ENCODE measurements around the gene ABAT.
"Not testable (repeated sequence)": the region's sequence is repeated elsewhere in the genome, so short reads cannot be mapped to it uniquely, and the experiment has no call there.

The ABAT gene

DNA sequence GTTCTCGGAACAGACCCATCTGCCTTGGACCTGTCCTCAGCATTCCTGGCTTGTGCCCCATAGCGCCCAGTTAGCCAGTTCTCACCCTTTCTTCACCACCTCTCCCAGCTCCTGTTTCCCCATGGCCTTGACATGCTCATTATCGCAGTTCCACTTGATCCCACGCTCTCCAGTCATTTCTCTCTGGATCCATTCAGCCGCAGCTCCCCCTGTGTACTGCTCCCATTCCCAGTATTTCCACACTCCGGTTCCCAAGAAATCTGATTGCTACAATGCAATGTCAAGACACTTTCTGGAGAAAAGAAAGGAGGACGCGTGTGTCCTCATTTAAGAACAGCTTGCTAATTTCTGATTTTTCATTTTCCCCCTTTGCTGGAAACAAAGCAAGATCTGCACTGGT lies 67.7 kb downstream of the ABAT start:
- no peak for DNase-seq (ENCODE audit: low spot score)

DNA sequence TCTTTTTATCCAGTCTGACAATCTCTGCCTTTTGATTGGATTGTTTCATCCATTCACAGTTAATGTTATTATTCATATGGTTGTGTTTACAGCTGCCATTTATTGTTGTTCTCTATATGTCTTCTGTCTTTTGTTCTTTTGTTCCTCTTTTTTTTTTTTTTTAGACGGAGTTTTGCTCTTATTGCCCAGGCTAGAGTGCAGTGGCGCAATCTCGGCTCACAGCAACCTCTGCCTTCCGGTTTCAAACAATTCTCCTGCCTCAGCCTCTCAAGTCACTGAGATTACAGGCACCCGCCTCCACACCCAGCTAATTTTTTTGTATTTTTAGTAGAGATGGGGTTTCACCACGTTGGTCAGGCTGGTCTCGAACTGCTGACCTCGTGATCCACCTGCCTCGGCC lies 74.5 kb downstream of the ABAT start:
- DNase-seq (ENCODE audit: low spot score) = not testable (repeated sequence)

DNA sequence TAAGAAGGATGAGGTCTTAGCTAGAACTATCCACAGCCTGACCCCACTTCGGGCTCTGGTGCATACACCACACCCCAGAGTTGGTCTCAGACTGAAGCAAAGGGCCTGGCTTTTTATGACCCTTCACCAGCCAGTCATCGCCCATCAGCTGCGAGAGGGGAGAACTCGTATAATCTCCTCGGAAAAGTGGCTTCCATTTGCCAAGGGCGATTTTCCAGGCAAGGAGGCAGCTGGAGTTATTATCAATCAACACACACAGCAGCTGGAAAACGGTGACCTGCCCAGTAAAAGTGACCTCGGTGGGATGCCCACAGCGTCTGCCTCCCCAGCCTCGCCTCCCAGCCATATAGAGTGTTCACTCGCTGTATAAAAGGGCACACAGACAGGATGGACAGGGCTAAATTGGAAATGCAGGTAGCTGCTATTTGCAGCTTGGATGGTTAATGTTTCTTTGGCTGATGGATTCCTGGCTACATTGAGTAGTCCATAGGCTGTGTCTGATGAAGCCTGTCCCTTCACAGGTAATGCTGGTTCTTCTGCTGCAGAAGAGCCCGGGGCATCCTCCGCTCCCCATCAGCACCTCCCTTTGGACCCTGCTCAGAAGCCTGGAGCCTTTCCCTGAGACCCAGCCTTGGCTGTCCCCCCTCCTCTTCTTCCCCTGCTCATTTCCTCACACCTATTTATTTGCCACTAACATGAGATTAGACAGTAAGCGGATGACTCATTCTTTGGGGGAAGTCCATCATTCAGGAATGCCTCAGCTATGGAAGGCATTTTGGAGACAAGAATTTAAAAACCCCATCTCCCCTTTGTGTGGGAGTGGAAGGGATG lies 77.3 kb downstream of the ABAT start:
- DNase-seq (ENCODE audit: low spot score) = no peak

DNA sequence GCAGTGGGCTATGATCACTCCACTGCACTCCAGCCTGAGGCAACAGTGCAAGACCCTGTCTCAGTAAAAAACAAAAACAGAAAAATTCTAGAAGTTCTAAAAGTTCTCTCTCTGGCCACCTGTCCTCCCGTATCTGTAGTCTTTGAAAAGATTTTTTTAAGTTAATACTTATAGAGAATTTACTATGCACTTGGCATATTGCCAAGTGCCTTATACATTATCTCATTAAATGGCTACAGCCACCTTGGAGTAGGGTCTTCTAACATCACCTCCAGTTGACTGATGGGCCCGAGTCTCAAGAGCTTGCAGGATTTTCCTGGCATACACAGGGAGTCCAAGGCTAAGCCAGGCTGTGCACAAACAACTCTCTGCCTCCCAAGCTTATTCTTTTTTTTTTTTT lies 78.3 kb downstream of the ABAT start:
- no peak for DNase-seq (ENCODE audit: low spot score)

DNA sequence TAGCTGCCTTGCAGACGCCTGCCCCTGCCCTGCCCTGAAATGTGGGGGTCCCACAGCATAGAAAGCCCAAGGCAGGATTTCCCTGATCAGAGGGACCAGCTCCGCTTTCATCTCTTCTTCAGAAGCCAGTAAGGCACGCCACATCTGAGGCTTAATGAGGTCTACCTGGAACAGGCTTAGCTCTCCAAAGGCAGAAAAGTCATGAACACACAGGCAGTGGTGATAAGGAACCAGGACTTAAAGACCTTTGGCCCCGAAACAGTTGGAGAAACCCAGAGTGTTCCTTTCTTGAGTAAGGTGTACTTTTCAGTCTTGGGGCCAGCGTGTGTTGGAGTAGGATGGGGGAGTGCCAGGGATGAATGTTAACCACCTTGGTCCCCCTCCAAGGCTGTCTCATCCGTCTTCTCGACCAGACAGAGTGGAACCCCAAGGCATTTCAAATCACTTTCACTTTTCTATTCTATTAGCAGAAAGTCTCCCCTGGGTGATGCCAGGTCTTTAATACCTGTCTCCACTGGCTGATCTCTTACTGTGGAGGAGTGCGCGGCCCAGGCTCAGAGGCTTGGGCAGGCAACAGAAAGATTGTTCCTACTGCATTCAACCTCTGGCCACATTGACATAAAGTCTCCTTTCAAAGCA lies 79.1 kb downstream of the ABAT start:
- no peak for DNase-seq (ENCODE audit: low spot score)

DNA sequence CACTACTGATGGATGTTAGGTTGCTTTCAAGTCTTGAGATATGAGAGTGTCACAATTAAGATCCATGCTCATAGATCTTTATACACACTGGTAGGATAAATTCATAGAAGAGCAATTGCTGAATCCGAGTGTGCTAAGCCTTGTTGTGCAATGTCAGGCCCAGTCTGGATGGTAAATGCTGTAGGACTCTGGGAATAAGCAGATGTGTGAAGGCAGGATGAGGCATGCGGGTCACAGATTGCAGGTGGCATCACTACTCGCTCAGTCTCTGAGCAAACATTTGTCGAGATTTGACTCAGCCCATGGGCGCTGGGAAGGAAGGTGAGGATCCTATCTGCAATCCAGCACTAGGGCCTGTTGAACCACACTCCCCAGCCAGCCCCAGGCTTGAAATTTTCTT lies 82.3 kb downstream of the ABAT start:
- DNase-seq (ENCODE audit: low spot score) = no peak

DNA sequence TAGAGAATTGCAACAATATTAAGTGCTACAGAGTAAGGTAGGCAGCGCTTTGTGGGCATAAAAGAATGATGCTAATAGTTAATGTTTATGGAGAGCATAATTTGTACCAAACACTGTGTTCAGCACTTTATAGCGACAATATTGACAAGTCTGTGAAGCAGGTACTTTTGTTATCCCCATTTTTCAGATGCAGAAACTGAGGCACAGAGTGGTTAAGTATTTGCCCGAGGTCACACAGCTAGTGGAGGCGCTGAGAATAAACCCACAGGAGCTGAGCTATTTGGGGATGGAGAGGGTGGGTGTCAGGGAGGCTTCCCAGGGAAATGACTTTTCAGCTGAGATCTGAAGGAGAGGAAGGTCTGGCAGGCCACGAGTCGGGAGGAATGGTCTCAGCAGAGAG lies 83.6 kb downstream of the ABAT start:
- DNase-seq (ENCODE audit: low spot score) = no peak

DNA sequence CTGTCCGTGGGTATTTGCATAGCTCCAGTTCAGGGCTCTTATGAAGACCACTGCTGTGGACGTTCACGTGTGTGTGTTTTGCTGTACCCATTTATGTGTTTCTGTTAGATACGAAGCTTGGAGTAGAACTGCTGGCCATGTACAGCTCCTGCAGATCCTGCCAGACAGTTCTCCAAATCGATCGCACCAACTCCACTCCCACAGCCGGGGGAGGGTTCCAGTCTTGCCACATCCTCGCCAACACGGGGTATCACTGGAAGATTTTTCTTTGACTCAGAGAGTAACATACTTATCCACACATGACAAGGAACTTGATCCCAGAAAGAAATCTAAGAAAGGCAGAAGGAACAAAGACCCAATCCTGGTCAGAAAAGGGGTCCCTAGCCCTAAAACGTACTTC lies 85.6 kb downstream of the ABAT start:
- DNase-seq (ENCODE audit: low spot score) = no peak

DNA sequence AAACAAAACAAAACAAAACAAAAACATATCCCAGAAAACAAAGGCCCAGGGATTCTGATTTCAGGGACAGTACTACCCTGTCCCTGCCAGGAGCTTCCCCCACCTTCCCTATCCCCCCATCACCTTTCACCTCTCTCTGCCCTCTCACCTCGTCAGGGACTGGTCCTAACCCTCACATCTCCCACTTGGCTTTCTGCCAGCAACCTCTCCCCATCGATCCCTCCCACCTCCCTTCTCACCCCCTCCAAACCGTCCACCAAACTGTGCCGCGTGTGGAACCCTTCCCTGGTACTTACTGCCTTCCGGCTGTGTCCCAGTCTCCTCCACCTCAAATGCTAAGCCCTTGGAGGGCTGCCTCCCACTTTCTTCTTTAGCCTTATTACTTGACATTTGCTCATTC lies 86.7 kb downstream of the ABAT start:
- DNase-seq (ENCODE audit: low spot score) = no peak

DNA sequence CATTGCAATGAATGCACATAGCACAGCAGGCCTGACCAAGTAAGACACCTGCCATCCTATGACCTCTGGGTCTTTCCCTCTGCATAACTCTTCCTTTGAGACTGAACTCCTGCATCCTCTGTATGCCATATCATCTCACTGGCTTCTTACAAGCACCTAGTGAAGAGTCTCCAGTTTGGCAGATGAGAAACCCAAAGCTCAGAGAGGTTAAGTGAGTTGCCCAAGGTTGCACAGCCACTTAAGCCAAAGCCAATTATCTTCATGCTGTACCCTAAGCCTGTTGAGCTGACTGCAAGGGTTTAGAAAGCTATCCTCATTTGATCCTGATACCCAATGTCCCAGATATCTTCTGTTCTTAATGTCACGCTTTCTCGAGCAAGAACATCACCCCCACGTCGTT lies 87.8 kb downstream of the ABAT start:
- DNase-seq (ENCODE audit: low spot score) = no peak

DNA sequence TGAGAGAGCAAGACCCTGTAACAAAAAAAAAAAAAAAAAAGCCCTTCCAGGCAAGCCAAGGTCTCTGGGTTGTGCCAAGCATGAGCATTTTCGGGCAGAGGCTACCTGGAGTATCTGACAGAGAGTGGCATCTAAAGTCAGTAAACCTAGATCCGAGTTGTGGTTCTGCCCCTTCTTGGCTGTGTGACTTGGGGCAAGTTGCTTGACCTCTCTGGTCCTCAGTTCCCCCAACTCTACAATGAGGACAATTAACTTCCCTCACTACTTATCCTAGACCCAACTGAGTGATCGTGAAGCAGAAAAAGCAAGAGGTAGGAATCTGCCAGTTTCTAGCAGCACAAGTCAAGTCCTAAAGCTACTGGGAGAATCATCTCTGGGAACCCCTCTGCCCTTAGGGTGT lies 88.7 kb downstream of the ABAT start:
- DNase-seq (ENCODE audit: low spot score) = no peak

DNA sequence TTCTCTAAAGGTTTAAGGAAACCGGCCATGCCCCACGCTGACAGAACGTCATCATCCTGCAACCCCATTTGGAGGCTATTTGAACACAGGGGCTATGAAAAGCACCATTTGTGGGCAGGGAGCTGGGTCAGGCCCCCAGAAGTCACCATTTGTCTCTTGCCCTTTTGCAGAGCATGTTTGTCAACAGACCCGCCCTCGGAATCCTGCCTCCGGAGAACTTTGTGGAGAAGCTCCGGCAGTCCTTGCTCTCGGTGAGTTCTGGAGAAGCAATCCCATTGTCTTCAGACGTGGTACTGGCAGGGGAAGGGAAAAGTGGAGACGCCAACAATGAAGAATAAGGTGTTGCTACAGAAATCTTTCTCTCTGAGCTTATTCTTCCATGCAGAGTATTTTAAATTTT lies 89.5 kb downstream of the ABAT start:
- DNase-seq (ENCODE audit: low spot score) = no peak

DNA sequence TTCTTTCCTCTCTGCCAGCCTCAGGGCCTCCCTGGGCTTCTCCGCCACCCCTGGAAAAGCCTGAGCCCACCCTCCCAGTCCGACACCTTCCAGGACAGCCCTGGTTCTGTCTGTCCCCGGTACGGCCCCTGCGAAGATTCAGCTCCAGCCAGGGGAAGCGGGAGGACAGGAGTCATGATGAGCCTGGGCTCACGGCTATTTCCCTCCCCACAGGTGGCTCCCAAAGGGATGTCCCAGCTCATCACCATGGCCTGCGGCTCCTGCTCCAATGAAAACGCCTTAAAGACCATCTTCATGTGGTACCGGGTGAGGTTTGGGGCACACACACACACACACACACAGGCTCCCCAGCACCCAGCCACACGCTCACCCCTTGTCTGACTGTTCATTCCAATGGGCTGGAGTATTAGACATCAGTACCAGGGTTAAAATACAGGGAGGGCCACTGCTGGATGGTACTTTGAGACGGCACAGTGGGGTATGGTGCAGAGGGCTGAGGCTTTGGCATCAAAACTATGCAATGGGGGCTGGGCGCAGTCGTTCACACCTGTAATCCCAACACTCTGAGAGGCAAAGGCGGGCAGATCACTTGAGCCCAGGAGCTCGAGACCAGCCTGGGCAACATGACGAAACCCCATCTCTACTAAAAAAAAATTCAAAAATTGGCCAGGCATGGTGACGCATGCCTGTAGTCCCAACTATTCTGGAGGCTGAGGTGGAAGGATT lies 90.3 kb downstream of the ABAT start:
- DNase-seq (ENCODE audit: low spot score) = no peak

DNA sequence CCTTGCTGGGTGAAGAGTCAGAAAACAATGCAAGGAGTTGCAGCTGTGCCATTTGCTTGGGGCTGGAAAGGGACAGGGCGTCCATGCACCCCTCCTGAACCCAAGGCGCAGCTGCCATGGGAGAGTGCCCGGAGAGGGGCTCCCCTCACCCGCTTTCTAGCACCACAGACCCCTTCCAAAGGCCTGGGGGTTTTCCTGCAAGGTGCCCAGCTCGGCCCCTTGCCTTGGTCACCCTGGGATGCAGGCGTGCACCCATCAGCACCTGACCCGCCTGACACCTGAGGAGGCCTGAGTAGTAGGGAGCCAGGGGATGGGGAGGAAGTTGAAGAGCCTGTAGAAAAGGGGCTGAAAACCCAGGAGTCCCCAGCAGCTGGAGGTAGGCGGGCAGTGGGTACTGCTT lies 92.8 kb downstream of the ABAT start:
- no peak for DNase-seq (ENCODE audit: low spot score)

DNA sequence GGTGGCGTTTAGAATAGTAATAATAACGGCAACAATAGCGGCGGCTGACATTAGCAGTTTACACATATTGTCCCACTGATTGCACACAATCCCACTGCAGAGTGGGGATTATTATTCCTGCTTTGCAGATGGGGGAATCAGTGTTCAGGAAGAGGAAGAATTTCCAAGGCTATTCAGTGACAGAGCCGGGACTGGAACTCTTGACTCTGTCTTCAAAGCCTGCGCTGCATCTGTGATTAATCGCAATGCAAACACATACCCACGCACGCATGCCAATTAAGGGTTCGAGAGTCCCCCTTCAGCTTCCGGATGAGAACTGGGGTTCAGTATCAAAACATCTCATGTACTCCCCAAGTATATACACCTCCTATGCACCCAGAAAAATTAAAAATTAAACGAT lies 93.9 kb downstream of the ABAT start:
- DNase-seq (ENCODE audit: low spot score) = no peak

DNA sequence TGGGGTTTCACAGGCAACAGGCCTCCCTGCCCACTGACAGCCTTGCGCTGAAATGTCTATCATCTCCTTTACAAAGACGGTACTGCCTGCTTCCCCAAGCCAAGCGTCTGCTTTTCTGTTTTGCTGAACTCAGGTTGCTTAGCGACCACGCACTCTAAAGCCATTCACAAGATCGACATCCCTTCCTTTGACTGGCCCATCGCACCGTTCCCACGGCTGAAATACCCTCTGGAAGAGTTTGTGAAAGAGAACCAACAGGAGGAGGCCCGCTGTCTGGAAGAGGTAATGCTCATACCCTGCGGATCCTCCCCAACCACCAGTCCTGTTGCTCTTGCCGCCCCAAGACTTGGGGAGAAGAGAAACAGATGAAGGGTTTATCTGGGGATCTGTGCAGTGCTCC lies 94.3 kb downstream of the ABAT start:
- DNase-seq (ENCODE audit: low spot score) = no peak

DNA sequence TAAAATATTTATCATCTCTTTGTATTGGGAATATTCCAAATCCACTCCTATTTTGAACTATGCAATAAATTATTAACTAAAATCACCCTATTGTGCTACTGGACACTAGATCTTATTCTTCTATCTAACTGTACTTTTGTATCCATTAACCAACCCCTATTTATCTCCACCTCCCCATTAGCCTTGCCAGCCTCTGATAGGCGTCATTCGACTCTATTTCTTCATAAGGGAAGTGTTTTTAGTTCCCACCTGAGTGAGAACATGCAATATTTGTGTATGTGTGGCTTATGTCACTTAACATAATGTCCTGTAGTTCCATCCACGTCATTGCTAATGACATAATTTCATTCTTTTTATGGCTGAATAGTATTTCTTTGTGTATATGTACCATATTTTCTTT lies 99.1 kb downstream of the ABAT start:
- DNase-seq (ENCODE audit: low spot score) = no peak

DNA sequence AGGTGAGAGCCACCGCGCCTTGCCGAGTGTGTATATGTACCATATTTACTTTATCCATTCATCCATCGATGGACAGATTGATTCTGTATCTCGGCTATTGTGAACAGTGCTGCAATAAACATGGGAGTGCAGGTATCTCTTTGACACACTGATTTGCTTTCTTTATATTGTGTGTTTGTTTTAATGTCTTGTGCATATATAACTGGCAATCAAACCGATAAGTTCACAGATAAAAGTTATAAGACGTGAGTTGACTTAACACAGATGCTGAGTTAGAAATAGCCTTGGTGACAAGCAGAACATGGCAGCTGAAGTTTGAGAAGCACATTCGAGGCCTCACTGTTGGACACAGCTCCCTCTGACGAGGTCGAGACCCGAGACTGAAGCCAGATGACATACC lies 99.8 kb downstream of the ABAT start:
- DNase-seq (ENCODE audit: low spot score) = no peak

DNA sequence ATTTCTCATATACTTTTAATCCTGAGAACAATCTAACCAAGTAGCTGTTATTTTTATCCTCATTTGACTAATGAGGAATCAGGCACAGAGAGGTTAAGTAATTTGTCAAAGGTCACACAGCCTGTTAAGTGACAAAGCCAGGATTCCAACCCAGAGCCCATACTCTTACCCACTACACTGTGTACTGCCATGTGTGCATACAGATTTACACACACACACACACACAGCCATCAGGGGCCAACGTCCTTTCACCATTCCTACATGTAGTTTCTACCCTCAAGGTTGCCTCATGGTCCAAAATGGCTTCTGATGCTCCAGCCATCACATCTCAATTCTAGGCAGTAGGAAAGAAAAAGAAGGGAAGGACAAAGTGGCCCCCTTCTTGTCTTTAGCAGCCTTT lies 100.9 kb downstream of the ABAT start:
- no peak for DNase-seq (ENCODE audit: low spot score)

DNA sequence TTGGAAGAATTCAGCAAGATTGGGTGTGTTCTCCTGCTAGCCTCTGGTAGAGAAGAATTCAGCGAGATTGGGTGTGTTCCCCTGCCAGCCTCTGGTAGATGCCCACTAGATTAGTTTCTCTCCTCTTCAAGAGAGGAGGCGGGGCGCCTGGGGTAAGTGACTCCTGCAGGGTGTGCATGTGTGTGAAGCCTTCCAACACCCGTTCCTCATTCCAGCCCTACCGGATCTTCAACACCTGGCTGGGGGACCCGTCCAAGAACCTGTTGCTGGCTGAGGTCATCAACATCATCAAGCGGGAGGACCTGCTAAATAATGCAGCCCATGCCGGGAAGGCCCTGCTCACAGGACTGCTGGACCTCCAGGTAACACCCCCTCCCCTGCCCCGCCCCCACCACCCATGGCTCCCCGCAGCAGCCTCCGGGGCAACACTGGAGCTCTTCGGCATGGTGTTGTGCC lies 101.7 kb downstream of the ABAT start:
- no peak for DNase-seq (ENCODE audit: low spot score)

DNA sequence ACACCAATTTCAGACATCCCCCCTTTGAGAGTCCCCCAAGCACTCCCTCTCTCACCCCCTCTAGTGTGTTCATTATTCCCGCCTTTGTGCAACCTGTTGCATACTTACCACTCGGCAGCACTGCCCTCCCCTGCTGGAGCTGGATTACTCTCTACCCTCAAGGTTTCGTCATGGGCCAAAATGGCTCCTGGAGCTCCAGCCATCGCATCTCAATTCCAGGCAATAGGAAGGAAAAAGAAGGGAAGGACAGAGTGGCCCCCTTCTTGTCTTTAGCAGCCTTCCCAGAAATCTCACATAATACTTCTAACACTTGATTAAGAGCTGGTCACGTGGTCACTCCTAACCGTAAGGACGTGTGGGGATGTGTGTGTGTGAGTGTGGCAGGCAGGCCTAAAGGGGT lies 102.8 kb downstream of the ABAT start:
- no peak for DNase-seq (ENCODE audit: low spot score)

DNA sequence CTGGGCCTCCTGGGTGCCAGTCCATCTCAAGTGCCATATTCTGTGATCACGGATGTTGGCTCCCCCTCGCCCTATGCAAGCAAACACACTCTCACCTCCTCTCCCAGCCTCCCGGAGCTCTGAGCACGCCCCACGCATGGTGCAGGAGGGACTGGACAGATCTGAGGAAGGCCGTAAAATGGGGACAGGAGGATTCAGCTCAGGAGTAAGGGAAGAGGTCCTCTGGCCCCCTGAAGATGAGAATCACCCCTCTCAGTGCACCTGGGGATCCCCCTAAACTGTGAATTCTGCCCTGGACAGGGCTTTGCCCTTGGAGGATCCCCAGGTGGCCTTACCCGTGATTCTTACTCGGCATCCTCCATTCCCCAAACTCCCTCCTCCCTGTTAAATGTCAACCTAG lies 107.4 kb downstream of the ABAT start:
- no peak for DNase-seq (ENCODE audit: low spot score)

DNA sequence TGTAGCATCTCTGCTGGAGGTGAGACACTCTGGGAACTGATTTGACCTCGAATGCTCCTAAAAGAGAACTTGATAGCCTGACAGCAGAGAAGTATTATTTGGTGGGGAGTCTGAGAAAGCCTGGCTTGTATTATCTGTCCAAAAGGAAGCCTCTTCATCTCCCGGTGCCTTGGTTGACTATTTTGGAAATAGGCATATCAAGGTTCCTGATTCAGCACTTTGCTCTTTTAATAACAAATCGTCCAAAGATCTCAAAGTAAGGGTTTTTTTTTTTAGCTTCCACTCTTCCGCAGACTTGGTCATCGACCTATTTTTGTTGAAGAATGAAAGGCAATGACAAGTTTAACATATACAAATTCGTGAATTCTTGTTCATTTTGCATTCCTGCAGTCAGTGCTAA lies 108.3 kb downstream of the ABAT start:
- DNase-seq (ENCODE audit: low spot score) = no peak

All from putamen (tissue), 1 donor.